Measurements from ENCODE around the gene PAPSS1. TPM values are rescaled to one million over a fixed set of nuclear protein-coding genes. Genes with fewer than 3 reads are reported as not detected.

The PAPSS1 gene
- total RNA-seq, 1 experiment from 2014 or later = 59.0 TPM

- Histone ChIP-seq H3K4me3 (replicated peaks in 1 of 2; ENCODE audit: low read depth in 1 of 2, low read length in 2 of 2) (no peak overlapping the region), H4K20me1 (ENCODE audit: insufficient read depth) (no peaks in the 10 kb centered on the region), H2AFZ (ENCODE audit: low read depth, low read length, poor library complexity, severe bottlenecking) (no peak overlapping the region), H3K9me3 (ENCODE audit: control insufficient read depth in 1 of 2, insufficient read depth in 1 of 2, low read depth in 1 of 2, low read length in 2 of 2) (no peaks in the 10 kb centered on the region), H3K4me1 (ENCODE audit: control insufficient read depth in 1 of 2, insufficient read depth in 2 of 2, low read length in 2 of 2) (no peaks in the 10 kb centered on the region), H3K36me3 (ENCODE audit: control insufficient read depth in 1 of 2, insufficient read depth in 2 of 2, low read length in 2 of 2) (no peaks in the 10 kb centered on the region), H3K9me2 (ENCODE audit: insufficient read depth) (no peaks in the 10 kb centered on the region), H3K9ac (ENCODE audit: low read length) (no peak overlapping the region), H3K4me2 (ENCODE audit: low read length) (no peak overlapping the region), H3K27ac (ENCODE audit: low read depth, low read length) (no peak overlapping the region), H3K27me3 (ENCODE audit: insufficient read depth, low read length) (no peaks in the 10 kb centered on the region), H3K79me2 (ENCODE audit: insufficient read depth, low read length) (no peaks in the 10 kb centered on the region)
- TF ChIP-seq EGR1 (IDR thresholded peaks at IDR 0.05; ENCODE audit: low read depth) (no peak), TCF7L2 (IDR thresholded peaks at IDR 0.05; ENCODE audit: borderline replicate concordance, extremely low read depth, insufficient read depth, insufficient read length) (no peak), REST (IDR thresholded peaks at IDR 0.05; ENCODE audit: low read depth) (no peak), CTCF (IDR thresholded peaks at IDR 0.05 in 2 of 3, conservative IDR thresholded peaks at IDR 0.05 in 1 of 3; ENCODE audit: borderline replicate concordance in 1 of 3, insufficient read depth in 1 of 3, low read depth in 2 of 3, low read length in 2 of 3) (no peak), CBX3 (IDR thresholded peaks at IDR 0.05; ENCODE audit: low read depth) (no peak), RAD21 (IDR thresholded peaks at IDR 0.05; ENCODE audit: low read depth) (no peak), SIN3A (IDR thresholded peaks at IDR 0.05; ENCODE audit: low read depth) (no peak), POLR2AphosphoS5 (IDR thresholded peaks at IDR 0.05; ENCODE audit: low read depth, low read length) (no peak), SRF (IDR thresholded peaks at IDR 0.05; ENCODE audit: low read depth) (no peak), JUND (IDR thresholded peaks at IDR 0.05) (no peak), ATF3 (IDR thresholded peaks at IDR 0.05) (no peak), CEBPB (IDR thresholded peaks at IDR 0.05; ENCODE audit: low read depth) (no peak), EZH2phosphoT487 (IDR thresholded peaks at IDR 0.05; ENCODE audit: borderline replicate concordance) (no peak), EZH2 (IDR thresholded peaks at IDR 0.05) (no peak), ZNF274 (IDR thresholded peaks at IDR 0.05; ENCODE audit: low read depth, low read length) (no peak)
- TF ChIP-seq, protein P1, sequence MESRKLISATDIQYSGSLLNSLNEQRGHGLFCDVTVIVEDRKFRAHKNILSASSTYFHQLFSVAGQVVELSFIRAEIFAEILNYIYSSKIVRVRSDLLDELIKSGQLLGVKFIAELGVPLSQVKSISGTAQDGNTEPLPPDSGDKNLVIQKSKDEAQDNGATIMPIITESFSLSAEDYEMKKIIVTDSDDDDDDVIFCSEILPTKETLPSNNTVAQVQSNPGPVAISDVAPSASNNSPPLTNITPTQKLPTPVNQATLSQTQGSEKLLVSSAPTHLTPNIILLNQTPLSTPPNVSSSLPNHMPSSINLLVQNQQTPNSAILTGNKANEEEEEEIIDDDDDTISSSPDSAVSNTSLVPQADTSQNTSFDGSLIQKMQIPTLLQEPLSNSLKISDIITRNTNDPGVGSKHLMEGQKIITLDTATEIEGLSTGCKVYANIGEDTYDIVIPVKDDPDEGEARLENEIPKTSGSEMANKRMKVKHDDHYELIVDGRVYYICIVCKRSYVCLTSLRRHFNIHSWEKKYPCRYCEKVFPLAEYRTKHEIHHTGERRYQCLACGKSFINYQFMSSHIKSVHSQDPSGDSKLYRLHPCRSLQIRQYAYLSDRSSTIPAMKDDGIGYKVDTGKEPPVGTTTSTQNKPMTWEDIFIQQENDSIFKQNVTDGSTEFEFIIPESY (IDR thresholded peaks at IDR 0.05; ENCODE audit: extremely low read depth, insufficient replicate concordance, low read length) = no peak
- BruUV-seq (replicated peaks) = no TSS peak
- CTCF ChIA-PET = no interaction called here
- RAD21 ChIA-PET (ENCODE audit: low non-redundant PET in 1 of 2, low total read pairs in 2 of 2, uncharacterized antibody in 2 of 2, unreplicated experiment in 2 of 2) = no interaction called here
- DNase-seq (ENCODE audit: low read depth, low spot score) = no peak
- ATAC-seq = no peak
- POLR2A ChIA-PET = interaction anchor here (1.3 kb wide), 1 partner anchor 9 kb away, joined by 3 read pairs; no protein-coding TSS in a partner anchor
- intact Hi-C loops (cut with micrococcal nuclease) = no loop called here
Observed at GRCh38 chr4:107600436-107600835, 119.6 kb downstream of the PAPSS1 start.

Measured in HCT116 (cell line).